ENCODE data around the gene RCCD1. TPM values are rescaled to one million over a fixed set of nuclear protein-coding genes. Genes with fewer than 3 reads are reported as not detected.

RCCD1 gene
- total and polyA plus RNA-seq, 2 donors (not counting 3 experiments of a cell fraction or from before 2014, with no cell fraction given), result 8.8 to 15.3 TPM

DNA sequence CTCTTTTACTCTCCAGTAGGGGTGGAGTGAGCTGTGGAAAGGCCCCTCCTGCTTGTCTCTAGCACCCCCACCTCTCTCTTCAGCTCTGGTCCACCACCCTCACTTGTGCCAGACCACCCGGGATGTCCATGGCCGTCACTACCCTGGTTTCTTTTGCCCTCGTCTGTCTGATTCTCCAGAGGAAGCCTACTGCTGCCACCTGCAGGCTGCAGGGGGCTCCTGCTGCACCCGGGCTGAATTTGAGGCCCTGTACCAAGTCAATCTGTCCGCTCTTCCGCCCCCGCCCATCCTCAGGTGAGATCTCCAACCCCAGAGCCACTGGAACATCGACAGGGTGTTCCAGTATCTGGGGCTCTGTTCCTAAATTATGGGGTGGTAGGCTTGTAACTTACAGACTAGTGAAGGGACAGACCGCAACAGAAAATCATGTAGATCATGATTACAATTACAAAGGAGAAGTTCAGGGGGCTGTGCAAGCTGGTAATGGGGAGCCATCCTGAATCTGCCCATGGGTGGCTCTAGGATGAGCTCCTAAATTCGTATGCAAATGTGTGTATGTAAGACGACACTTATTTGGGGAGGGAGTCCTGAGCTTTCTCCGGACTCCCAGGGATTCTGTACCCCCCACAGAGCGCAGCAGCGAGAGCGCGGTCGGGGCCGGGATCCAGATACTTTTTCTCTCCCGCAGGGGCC is 20.3 kb upstream of the RCCD1 start:
- CTCF ChIA-PET, result interaction anchor here (1.0 to 8.1 kb wide), 11 partner anchors 9 to 292 kb away, joined by 3 to 66 read pairs (median 7); partner anchors contain the start of genes FES, MAN2A2 and RCCD1
- peak overlapping the region; percentile 69 for H3K4me2 ChIP-seq (ENCODE audit: insufficient read depth, low read length)
- peaks cover 36% of the 10 kb centered on the region for H3K4me1 ChIP-seq (ENCODE audit: control insufficient read depth, extremely low read depth, insufficient read depth, low read length)
- peaks cover 3 to 5% of the 10 kb centered on the region in 2 experiments for H3K36me3 ChIP-seq (ENCODE audit: control insufficient read depth in 2 of 2, extremely low read depth in 1 of 2, insufficient read depth in 2 of 2, low read length in 2 of 2)
- H4K20me1 ChIP-seq (replicated peaks; ENCODE audit: control insufficient read depth, extremely low read depth, insufficient read depth, low read length), result no peaks in the 10 kb centered on the region
- no peaks in the 10 kb centered on the region for H3K27me3 ChIP-seq (ENCODE audit: control insufficient read depth in 2 of 2, insufficient read depth in 2 of 2, low read length in 2 of 2)
- peak overlapping the region; percentile 90 for H2AFZ ChIP-seq (ENCODE audit: low read depth, low read length)
- dilution Hi-C loops (cut with MboI; ENCODE audit: extremely low pct_ligation_motif_present, low sequenced_read_pairs), result no loop called here
- H3K9me3 ChIP-seq (replicated peaks; ENCODE audit: control insufficient read depth, insufficient read depth, low read length), result no peaks in the 10 kb centered on the region
- FAIRE-seq, result peak; percentile 93
- peak overlapping the region; percentile 74 for H3K9ac ChIP-seq (replicated peaks; ENCODE audit: extremely low read depth, insufficient read depth, low read length)
- BruUV-seq (replicated peaks), result no TSS peak
- H3K9me1 ChIP-seq (replicated peaks; ENCODE audit: control insufficient read depth, extremely low read depth, insufficient read depth, low read length), result no peaks in the 10 kb centered on the region
- POLR2A ChIA-PET, result no interaction called here
- peak; percentile 73 for DNase-seq (ENCODE audit: low read depth, low spot score)
- H3K4me3 ChIP-seq (replicated peaks in 1 of 3; ENCODE audit: insufficient read depth in 1 of 3, low read depth in 1 of 3, low read length in 3 of 3), result peak overlapping the region; percentile 38 to 83 (median 76)
- H3K27ac ChIP-seq (ENCODE audit: insufficient read depth, low read depth, low read length), result no peak overlapping the region
- TF ChIP-seq, protein P1, sequence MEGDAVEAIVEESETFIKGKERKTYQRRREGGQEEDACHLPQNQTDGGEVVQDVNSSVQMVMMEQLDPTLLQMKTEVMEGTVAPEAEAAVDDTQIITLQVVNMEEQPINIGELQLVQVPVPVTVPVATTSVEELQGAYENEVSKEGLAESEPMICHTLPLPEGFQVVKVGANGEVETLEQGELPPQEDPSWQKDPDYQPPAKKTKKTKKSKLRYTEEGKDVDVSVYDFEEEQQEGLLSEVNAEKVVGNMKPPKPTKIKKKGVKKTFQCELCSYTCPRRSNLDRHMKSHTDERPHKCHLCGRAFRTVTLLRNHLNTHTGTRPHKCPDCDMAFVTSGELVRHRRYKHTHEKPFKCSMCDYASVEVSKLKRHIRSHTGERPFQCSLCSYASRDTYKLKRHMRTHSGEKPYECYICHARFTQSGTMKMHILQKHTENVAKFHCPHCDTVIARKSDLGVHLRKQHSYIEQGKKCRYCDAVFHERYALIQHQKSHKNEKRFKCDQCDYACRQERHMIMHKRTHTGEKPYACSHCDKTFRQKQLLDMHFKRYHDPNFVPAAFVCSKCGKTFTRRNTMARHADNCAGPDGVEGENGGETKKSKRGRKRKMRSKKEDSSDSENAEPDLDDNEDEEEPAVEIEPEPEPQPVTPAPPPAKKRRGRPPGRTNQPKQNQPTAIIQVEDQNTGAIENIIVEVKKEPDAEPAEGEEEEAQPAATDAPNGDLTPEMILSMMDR (IDR thresholded peaks at IDR 0.05; ENCODE audit: extremely low read depth in 1 of 2, insufficient read depth in 1 of 2, low read depth in 1 of 2, low read length in 2 of 2), result peak; percentile 91 to 96
- no peak for TF ChIP-seq GATA2 (IDR thresholded peaks at IDR 0.05; ENCODE audit: insufficient read depth, insufficient read length, low read depth, low read length)
- H3K79me2 ChIP-seq (ENCODE audit: control insufficient read depth, insufficient read depth, low read length), result peaks cover 17% of the 10 kb centered on the region
- intact Hi-C loops (cut with micrococcal nuclease), result loop anchor here (1.0 to 5.0 kb wide), 5 partner anchors 31 to 432 kb away; partner anchors contain the start of genes BLM and MAN2A2
